Ascending aorta (tissue), 2 donors: ENCODE results near the gene FGD6. TPM values are rescaled to one million over a fixed set of nuclear protein-coding genes. Genes with fewer than 3 reads are reported as not detected.

ENCODE experiments used
- DNase-seq, 2 donors: peaks; one replicate each; pipeline ENCODE4 v3.0.0-alpha.2; 2019; ENCODE audit warnings: low spot score in 2 of 2
- H3K27ac ChIP-seq, 2 donors: fragments of 200-600 bp; sonication (generic); one replicate each; pipeline ENCODE4 v1.5.1; 2016 to 2017; ENCODE audit warnings: mild to moderate bottlenecking in 1 of 2
- H3K27me3 ChIP-seq: fragments of 200-600 bp; sonication (generic); one replicate; pipeline ENCODE4 v1.5.1; 2017
- H3K36me3 ChIP-seq, 2 donors: fragments of 200-600 bp; sonication (generic); one replicate each; pipeline ENCODE4 v1.5.1; 2016
- H3K4me1 ChIP-seq, 2 donors: fragments of 200-600 bp; sonication (generic); one replicate each; pipeline ENCODE4 v1.5.1; 2016 to 2017; ENCODE audit warnings: mild to moderate bottlenecking in 1 of 2
- H3K4me3 ChIP-seq, 2 donors: fragments of 200-600 bp; sonication (generic); one replicate each; pipeline ENCODE4 v1.5.1; 2016 to 2017; ENCODE audit warnings: mild to moderate bottlenecking in 1 of 2
- H3K9me3 ChIP-seq, 2 donors: fragments of 200-600 bp; sonication (generic); one replicate each; pipeline ENCODE4 v1.5.1; 2016
- intact Hi-C: fragments of 100-400 bp; cut with DNase I; formaldehyde crosslinking; loops from one replicate; pipeline ENCODE4 v1.15.1; 2023
- total RNA-seq: library from RNA; depleted of rRNA; stranded (reverse); fragments of >200 nt; gene quantifications from one replicate; pipeline ENCODE4 v1.1.0, GENCODE V29; 2016
- TF ChIP-seq, protein P1 (sequence below), 3 experiments: fragments of 200-600 bp in 2 of 3; fragments of 450-650 bp in 1 of 3; sonication (generic) in 2 of 3; IDR thresholded peaks; one replicate each; pipeline ENCODE4 v1.5.1; 2016 to 2019; ENCODE audit warnings: antibody characterized with exemption in 3 of 3, mild to moderate bottlenecking in 1 of 3, moderate library complexity in 1 of 3

FGD6 gene
- total RNA-seq, 1 donor from 2014 or later: 2.0 TPM

DNA sequence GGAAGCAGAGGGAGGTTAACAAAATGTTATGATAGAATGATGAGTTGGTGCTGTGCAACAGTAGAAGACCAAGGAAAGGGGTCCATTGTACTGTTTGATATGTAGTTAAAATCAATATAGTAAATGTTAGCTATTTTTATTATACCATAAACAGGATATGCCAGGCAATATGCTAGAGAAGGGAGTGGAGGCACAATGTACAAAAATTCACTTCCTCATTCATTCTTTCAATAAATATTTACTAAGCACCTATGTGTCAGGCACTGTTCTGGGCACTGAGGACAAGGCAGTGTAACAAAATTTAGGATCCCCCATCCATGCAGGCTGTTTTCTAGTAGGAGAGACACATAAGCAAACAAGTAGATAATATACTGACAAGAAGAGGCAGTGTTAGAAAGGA is 25.0 kb downstream of the FGD6 start:
- TF ChIP-seq, protein P1, sequence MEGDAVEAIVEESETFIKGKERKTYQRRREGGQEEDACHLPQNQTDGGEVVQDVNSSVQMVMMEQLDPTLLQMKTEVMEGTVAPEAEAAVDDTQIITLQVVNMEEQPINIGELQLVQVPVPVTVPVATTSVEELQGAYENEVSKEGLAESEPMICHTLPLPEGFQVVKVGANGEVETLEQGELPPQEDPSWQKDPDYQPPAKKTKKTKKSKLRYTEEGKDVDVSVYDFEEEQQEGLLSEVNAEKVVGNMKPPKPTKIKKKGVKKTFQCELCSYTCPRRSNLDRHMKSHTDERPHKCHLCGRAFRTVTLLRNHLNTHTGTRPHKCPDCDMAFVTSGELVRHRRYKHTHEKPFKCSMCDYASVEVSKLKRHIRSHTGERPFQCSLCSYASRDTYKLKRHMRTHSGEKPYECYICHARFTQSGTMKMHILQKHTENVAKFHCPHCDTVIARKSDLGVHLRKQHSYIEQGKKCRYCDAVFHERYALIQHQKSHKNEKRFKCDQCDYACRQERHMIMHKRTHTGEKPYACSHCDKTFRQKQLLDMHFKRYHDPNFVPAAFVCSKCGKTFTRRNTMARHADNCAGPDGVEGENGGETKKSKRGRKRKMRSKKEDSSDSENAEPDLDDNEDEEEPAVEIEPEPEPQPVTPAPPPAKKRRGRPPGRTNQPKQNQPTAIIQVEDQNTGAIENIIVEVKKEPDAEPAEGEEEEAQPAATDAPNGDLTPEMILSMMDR (IDR thresholded peaks at IDR 0.05): no peak
- DNase-seq: no peak
- Histone ChIP-seq H3K4me3 (no peak overlapping the region), H3K27ac (no peak overlapping the region), H3K27me3 (no peaks in the 10 kb centered on the region), H3K9me3 (no peaks in the 10 kb centered on the region), H3K4me1 (no peaks in the 10 kb centered on the region), H3K36me3 (peaks cover 0 to 2% of the 10 kb centered on the region in 2 donors)
- intact Hi-C loops: no loop called here

DNA sequence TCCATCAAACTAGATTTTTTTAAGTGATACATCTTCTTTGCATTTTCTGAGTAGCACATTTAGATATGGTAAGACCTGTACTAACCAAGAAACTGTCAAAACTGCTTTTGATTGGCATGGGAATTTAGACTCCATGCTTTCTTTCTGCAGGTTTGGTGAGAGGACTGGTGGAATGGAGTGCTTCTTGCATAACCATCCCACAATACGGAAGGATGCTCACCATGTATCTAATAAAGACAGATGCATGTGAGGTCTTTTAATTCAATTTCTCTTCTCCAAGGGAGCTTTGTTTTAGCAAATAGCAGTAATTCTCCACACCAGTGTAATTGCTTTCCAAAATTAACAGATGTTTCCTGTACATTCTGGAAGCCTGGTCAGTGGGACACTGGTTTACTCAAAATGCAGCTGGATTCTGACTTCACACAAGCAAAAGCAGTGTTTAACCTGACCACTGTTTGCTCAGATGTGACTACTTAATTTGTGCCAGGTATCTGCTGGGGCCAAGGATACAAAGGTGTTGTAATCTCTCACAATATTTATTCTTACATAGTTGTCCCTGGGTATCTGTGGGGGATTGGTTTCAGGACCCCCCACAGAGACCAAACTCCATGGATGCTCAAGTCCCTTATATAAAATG is 26.1 kb downstream of the FGD6 start:
- H3K36me3 ChIP-seq: peaks cover 0 to 2% of the 10 kb centered on the region in 2 donors
- TF ChIP-seq, protein P1 (IDR thresholded peaks at IDR 0.05): no peak
- H3K27ac ChIP-seq: no peak overlapping the region
- no peaks in the 10 kb centered on the region for H3K9me3 ChIP-seq
- H3K4me1 ChIP-seq: no peaks in the 10 kb centered on the region
- DNase-seq: no peak
- intact Hi-C loops: no loop called here
- no peaks in the 10 kb centered on the region for H3K27me3 ChIP-seq
- no peak overlapping the region for H3K4me3 ChIP-seq

DNA sequence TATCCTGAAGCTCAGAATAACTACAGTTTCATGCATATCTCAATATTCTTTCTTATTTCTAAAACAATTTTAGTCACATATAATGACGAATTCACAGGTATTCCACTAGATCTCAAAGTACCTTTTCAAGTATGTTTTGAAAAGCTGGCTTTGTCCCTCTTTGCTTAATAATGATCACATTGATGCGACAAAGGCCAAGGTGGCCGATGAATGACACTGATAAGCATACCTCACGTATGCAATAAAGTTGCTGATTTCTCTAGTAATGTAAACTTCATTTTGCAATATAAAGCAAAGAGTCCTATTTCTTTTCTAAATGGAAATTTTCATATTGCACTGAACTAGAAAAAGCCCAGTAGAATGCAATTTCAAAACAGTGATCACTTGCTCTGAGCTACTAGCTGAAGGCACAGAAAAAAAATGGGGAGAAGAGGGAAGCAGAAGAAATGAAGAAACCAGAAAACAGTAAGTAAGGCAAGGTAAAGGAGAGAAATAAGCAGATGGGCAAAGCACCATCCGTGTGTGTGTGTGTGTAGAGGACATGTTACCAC is 29.3 kb downstream of the FGD6 start:
- Histone ChIP-seq H3K27me3 (no peaks in the 10 kb centered on the region), H3K4me3 (no peak overlapping the region), H3K36me3 (peaks cover 0 to 2% of the 10 kb centered on the region in 2 donors), H3K9me3 (no peaks in the 10 kb centered on the region), H3K27ac (no peak overlapping the region), H3K4me1 (no peaks in the 10 kb centered on the region)
- TF ChIP-seq, protein P1 (IDR thresholded peaks at IDR 0.05): no peak
- DNase-seq: no peak
- intact Hi-C loops: no loop called here

DNA sequence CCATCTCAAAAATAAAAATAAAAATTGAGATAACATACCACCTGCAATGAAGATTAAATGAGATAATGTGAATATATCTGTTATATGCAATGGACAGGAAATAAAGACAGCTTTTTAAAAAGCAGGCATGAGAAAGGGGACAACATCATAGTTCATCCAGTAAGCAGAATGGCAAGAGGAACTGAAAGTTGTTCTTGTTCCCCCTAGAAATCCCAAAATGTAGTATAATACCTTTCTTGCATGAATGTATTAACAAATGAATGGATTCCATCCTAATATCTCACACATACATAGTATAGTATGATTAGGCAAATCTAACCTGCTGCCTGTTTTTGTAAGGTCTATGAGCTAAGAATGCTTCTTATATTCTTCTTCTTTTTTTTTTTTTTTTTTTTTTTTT is 31.4 kb downstream of the FGD6 start:
- intact Hi-C loops: no loop called here
- no peak for DNase-seq
- Histone ChIP-seq H3K36me3 (peaks cover 0 to 2% of the 10 kb centered on the region in 2 donors), H3K27me3 (no peaks in the 10 kb centered on the region), H3K4me1 (no peaks in the 10 kb centered on the region), H3K9me3 (no peaks in the 10 kb centered on the region), H3K27ac (no peak overlapping the region), H3K4me3 (no peak overlapping the region)
- TF ChIP-seq, protein P1 (IDR thresholded peaks at IDR 0.05): no peak

DNA sequence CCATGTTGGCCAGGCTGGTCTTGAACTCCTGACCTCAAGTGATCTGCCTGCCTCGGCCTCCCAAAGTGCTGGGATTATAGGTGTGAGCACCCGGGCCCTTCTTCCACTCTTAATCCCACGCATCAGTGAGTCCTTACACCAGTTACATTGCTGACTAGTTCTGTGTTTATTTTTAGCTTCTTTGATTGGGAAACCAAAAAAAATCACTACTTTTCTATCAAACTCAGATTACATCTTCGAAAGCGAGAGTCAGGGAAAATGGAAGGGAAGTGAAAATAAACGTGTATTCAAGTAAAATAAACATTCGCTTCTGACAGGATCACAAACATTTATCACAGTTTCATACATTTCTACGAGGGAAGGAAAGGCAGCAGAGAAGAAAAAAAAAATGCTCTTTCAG is 32.2 kb downstream of the FGD6 start:
- no peak overlapping the region for H3K4me3 ChIP-seq
- no peaks in the 10 kb centered on the region for H3K27me3 ChIP-seq

More for the DNA sequence above, 32.2 kb downstream of the FGD6 start:
- Histone ChIP-seq H3K9me3 (no peaks in the 10 kb centered on the region), H3K36me3 (peaks cover 0 to 2% of the 10 kb centered on the region in 2 donors), H3K27ac (no peak overlapping the region), H3K4me1 (no peaks in the 10 kb centered on the region)
- intact Hi-C loops: no loop called here
- TF ChIP-seq, protein P1 (IDR thresholded peaks at IDR 0.05): no peak
- no peak for DNase-seq
